Frontal cortex (tissue), 4 donors: ENCODE results near the gene KLC1. TPM values are rescaled to one million over a fixed set of nuclear protein-coding genes. Genes with fewer than 3 reads are reported as not detected.

ENCODE experiments used
- DNase-seq, 2 donors: peaks; one replicate each; pipeline ENCODE4 v3.0.0; 2012; ENCODE audit warnings: low spot score in 2 of 2
- FAIRE-seq: peaks from 2 replicates; lab custom pipeline; 2012; peaks lifted over from hg19 to GRCh38; lab: Jason Lieb, UNC
- total RNA-seq: library from RNA; depleted of rRNA; stranded (reverse); fragments of >200 nt; gene quantifications from one replicate; pipeline ENCODE4 v1.2.3, GENCODE V29; 2014
- donor health status: control.
- donor health status: control.
- donor health status: control.

Gene KLC1
- total RNA-seq, 1 donor from 2014 or later: 322 TPM

- FAIRE-seq (no peak), DNase-seq (no peak)
Observed at GRCh38 chr14:103656031-103656755, 27.2 kb downstream of the KLC1 start.

GRCh38 chr14:103656756-103657133 lies 27.7 kb downstream of the KLC1 start:
- DNase-seq (no peak), FAIRE-seq (no peak)

- no peak for DNase-seq
- no peak for FAIRE-seq
Observed at GRCh38 chr14:103657471-103657870, 28.5 kb downstream of the KLC1 start.

- FAIRE-seq (no peak), DNase-seq (no peak)
Observed at GRCh38 chr14:103659631-103660030, 30.6 kb downstream of the KLC1 start.

GRCh38 chr14:103662029-103662428 lies 33.0 kb downstream of the KLC1 start:
- FAIRE-seq (no peak), DNase-seq (no peak)

- FAIRE-seq (no peak), DNase-seq (no peak)
Observed at GRCh38 chr14:103662591-103662990, 33.6 kb downstream of the KLC1 start.

GRCh38 chr14:103663506-103663905 lies 34.5 kb downstream of the KLC1 start:
- DNase-seq (no peak), FAIRE-seq (no peak)

- FAIRE-seq: no peak
- DNase-seq: no peak
Observed at GRCh38 chr14:103667671-103668070, 38.7 kb downstream of the KLC1 start.

- FAIRE-seq (no peak), DNase-seq (no peak)
Observed at GRCh38 chr14:103668117-103668516, 39.1 kb downstream of the KLC1 start.

- no peak for FAIRE-seq
- no peak for DNase-seq
Observed at GRCh38 chr14:103669370-103669769, 40.4 kb downstream of the KLC1 start.

GRCh38 chr14:103671911-103672310 lies 42.9 kb downstream of the KLC1 start:
- FAIRE-seq (no peak), DNase-seq (no peak)

- FAIRE-seq: no peak
- no peak for DNase-seq
Observed at GRCh38 chr14:103675957-103676356, 46.9 kb downstream of the KLC1 start.

- no peak for FAIRE-seq
- DNase-seq: no peak
Observed at GRCh38 chr14:103676881-103677675, 48.1 kb downstream of the KLC1 start.

- FAIRE-seq: no peak
- DNase-seq: no peak
Observed at GRCh38 chr14:103679351-103679750, 50.3 kb downstream of the KLC1 start.

GRCh38 chr14:103680491-103681231 lies 51.6 kb downstream of the KLC1 start:
- DNase-seq: no peak
- FAIRE-seq: no peak

GRCh38 chr14:103683139-103683538 lies 54.1 kb downstream of the KLC1 start:
- no peak for DNase-seq
- no peak for FAIRE-seq

- no peak for DNase-seq
- FAIRE-seq: no peak
Observed at GRCh38 chr14:103684471-103684870, 55.5 kb downstream of the KLC1 start.

- DNase-seq (no peak), FAIRE-seq (no peak)
Observed at GRCh38 chr14:103684871-103685270, 55.9 kb downstream of the KLC1 start.

- DNase-seq (no peak), FAIRE-seq (no peak)
Observed at GRCh38 chr14:103685276-103686211, 56.5 kb downstream of the KLC1 start.
